HG02610 (cell line): ENCODE results near the gene RAB4B.
A peak's percentile ranks its signal among the peaks of the same experiment; 100 is the strongest.
"Not testable (repeated sequence)": the region's sequence is repeated elsewhere in the genome, so short reads cannot be mapped to it uniquely, and the experiment has no call there.

Experiments used
- ATAC-seq: cut with Tn5 transposase; IDR thresholded peaks from one replicate; pipeline ENCODE4 v1.9.1; 2021; ENCODE audit warnings: mild to moderate bottlenecking, moderate library complexity; ENCODE audit not compliant: unreplicated experiment

Gene RAB4B

GRCh38 chr19:40801426-40802299 lies 23.6 kb downstream of the RAB4B start:
- no peak for ATAC-seq

- no peak for ATAC-seq
Measured at GRCh38 chr19:40802300-40803169, 24.5 kb downstream of the RAB4B start.

GRCh38 chr19:40803170-40803856 lies 25.3 kb downstream of the RAB4B start:
- no peak for ATAC-seq

DNA sequence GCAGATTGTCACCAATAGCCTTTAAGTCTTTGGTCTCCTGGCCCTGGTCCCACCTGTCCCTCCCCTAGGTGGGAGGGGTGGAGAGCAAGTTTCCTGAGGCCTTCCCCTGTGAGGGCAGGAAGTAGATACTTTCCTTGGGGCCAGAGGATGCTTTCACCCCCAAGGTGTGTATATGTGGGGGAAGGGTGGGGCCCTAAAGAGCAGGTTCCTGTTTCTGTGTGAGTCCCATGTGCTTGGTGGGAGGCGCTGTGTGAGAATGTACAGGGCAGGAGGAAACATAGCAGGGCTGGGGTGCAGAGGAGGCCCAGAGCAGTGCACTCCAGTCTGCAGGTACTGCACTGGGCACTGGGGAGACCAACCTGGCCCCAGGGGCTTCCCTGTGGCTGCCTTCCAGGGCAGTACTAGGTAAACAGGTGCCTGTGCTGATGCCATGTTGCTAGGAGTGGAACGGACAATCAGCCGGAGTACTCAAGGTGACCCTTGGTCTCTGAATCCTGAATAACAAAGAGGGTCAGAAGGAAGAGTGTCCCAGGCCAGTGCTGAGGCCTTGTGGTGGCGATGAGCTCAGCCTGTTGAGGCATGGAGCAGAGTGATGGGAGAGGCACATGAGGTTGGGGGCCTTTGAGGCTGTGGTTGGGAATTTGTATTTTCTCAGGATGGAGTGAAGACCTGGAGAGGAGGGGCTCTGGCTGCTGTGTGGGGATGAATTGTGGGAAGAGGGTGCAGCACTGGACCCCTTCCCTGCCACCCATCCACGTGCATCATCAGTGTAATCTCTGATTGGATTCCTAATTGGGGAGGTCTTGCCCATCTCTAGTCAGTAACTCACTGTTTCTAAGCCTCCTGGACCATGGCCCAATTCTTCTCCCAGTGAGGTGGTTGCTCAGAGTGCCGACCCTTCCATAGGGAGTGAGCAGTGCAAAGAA lies 26.1 kb downstream of the RAB4B start:
- no peak for ATAC-seq

GRCh38 chr19:40804783-40805242 lies 26.8 kb downstream of the RAB4B start:
- ATAC-seq: no peak

- no peak for ATAC-seq
Measured at GRCh38 chr19:40805258-40805868, 27.3 kb downstream of the RAB4B start.

DNA sequence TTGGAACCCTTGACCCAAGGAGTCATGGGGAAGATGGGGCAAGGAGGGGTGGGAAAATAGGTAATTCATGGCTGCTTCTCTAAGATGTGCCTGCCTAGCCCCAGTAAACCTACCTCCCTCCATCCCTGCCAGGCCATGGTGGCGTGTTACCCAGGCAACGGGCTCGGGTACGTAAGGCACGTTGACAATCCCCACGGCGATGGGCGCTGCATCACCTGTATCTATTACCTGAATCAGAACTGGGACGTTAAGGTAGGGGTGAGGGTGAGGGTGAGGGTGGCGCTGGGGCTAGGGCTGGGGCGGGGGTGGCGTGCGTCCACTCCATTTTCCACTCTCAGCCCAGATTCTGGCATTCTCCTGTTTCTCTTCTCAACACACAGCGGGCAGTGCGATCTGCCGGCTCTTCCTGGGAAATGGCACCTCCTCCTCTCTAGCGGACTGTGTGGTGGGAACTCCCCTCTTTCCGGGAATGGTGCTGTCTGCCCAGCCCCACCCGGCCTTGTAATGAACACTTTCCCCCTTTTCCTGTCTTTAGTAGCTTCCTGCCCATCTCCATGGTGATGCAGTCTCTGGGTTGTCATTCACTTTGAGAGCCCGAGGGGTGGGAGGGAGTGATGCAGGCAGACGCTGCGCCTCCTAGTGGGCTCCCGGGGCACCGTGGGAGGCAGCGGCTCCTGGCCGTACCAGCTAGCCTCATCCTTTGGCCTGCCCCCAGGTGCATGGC lies 28.5 kb downstream of the RAB4B start:
- no peak for ATAC-seq

DNA sequence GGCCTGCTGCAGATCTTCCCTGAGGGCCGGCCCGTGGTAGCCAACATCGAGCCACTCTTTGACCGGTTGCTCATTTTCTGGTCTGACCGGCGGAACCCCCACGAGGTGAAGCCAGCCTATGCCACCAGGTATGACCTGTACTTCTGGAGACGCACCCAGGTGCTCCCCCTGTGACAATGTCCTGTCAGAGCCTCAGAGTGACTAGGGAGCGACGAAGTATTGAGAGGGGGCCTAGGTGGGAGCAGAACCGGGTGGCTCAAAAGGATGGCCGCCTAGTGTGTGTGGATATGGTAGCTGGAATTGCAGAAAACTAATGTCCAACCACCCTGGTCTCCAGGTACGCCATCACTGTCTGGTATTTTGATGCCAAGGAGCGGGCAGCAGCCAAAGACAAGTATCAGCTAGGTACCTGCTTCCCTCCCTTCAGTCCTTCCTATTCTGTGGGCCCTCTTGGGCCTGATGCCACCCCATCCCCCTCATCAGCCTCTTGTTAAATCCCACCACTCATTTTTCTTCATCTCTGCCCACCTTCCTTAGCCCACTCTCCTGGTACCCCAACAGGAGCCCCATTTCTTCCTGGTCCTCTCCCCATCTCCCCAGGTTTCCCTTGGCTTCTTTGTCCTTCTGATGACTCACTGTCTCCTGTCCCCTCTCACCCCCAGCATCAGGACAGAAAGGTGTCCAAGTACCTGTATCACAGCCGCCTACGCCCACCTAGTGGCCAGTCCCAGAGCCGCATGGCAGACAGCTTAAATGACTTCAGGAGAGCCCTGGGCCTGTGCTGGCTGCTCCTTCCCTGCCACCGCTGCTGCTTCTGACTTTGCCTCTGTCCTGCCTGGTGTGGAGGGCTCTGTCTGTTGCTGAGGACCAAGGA lies 29.3 kb downstream of the RAB4B start:
- no peak for ATAC-seq

- ATAC-seq: no peak
Measured at GRCh38 chr19:40808021-40808325, 29.9 kb downstream of the RAB4B start.

DNA sequence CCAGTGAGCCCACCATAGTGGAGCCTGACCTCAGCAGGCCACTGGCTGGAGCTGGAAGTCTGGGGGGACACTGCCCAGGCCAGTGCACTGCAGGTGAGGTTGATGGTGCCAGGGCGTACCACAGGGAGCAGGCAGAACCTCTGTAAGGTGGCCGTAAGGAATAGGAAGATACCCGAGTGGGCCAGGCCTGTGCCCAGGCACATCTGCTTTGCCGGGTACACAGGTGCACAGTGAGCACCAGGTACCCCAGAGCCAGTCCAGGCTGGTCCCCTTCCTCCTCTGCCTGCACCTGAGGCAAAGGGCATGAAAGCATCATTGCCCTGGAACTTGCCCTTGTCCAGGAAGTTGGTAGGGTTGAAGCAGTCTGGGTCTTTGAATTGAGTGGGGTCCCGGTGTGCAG lies 30.4 kb downstream of the RAB4B start:
- ATAC-seq: no peak

GRCh38 chr19:40809358-40810086 lies 31.5 kb downstream of the RAB4B start:
- no peak for ATAC-seq

- no peak for ATAC-seq
Measured at GRCh38 chr19:40810160-40810559, 32.1 kb downstream of the RAB4B start.

- peak; percentile 60 for ATAC-seq
Measured at GRCh38 chr19:40810649-40811408, 32.8 kb downstream of the RAB4B start.

DNA sequence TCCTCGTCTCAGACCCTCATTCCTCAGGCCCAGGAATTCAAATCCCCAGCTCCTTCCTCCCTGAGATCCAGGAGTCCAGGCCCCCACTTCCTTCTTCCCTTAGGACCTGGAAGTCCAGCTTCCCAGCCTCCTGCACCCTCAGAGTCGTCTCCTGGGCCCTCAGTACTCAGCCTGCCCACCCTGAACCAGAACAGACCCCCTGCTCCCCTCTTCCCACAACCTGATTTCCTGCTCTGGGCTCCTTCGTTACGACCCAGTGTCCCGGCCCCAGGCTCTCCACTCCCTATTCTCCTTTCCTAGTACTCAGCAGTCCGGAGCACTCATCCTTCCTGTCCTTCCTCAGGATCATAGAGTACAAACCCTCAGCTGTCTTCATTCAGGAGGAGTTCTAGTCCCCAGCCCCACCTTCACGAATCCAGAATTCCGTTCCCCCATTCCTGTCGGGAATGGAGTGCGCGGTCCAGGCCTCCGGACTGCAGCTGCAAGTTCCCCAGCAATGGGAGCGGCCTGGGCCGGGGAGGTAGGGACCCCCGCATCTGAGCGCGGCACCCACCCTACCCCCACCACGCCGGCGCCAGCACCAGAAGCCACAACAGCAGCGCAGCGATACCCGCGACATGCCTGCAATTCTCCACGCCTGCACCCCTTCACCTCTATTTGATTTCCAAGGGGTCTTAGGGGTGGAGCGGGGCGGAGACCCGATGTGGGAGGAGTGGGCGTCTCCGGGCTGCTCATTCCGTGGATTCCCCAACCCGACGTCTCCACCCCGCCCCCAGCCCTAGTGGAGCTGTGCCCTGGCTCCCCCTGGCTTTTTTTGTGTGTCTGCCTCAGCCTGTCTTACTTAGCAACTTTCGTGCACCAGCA lies 33.7 kb downstream of the RAB4B start:
- ATAC-seq: no peak

- not testable (repeated sequence) for ATAC-seq
Measured at GRCh38 chr19:40812571-40812970, 34.5 kb downstream of the RAB4B start.

GRCh38 chr19:40813182-40813581 lies 35.1 kb downstream of the RAB4B start:
- ATAC-seq: no peak
